H1 (cell line): ENCODE data around the gene NR1H3. TPM values are rescaled to one million over a fixed set of nuclear protein-coding genes. Genes with fewer than 3 reads are reported as not detected.

Source experiments
- CTCF ChIA-PET: fragments of 300-600 bp; sonication (Branson Sonifier 250); formaldehyde crosslinking; loops from one replicate; lab custom pipeline; 2021; ENCODE audit not compliant: partially characterized antibody; lab: Charles Lee
- POLR2A ChIA-PET: fragments of 300-600 bp; sonication (Branson Sonifier 250); formaldehyde crosslinking; loops from one replicate; lab custom pipeline; 2021; ENCODE audit warnings: inconsistent platforms; ENCODE audit not compliant: partially characterized antibody; lab: Charles Lee
- DNase-seq, 2 experiments: peaks; one replicate each; pipeline versions ENCODE4 v3.0.0 to v3.0.0-alpha.2; 2010 to 2022; ENCODE audit warnings: low spot score in 2 of 2, low read depth in 1 of 2, mixed read lengths in 1 of 2
- FAIRE-seq: peaks from 2 replicates; lab custom pipeline; 2011; peaks lifted over from hg19 to GRCh38; lab: Jason Lieb, UNC
- H2AFZ ChIP-seq: 2 replicates; pipeline ENCODE4 v1.8.1; 2012; ENCODE audit warnings: low read length, inconsistent platforms
- H2AK5ac ChIP-seq: 2 replicates; pipeline ENCODE4 v1.6.1; 2013; ENCODE audit warnings: low read depth, low read length
- H2BK120ac ChIP-seq: replicated peaks from 2 replicates; pipeline ENCODE3; 2013; ENCODE audit warnings: low read depth, low read length, inconsistent platforms
- H2BK12ac ChIP-seq: 2 replicates; pipeline ENCODE4 v1.6.1; 2013; ENCODE audit warnings: low read depth, low read length
- H2BK15ac ChIP-seq: 2 replicates; pipeline ENCODE4 v1.6.1; 2013; ENCODE audit warnings: low read length
- H2BK20ac ChIP-seq: 2 replicates; pipeline ENCODE4 v1.6.1; 2013; ENCODE audit warnings: low read length
- H2BK5ac ChIP-seq: 2 replicates; pipeline ENCODE4 v1.6.1; 2013; ENCODE audit warnings: low read depth, low read length
- H3K14ac ChIP-seq: 2 replicates; pipeline ENCODE4 v1.6.1; 2013; ENCODE audit warnings: inconsistent platforms; ENCODE audit not compliant: insufficient read length
- H3K18ac ChIP-seq: 2 replicates; pipeline ENCODE4 v1.6.1; 2013; ENCODE audit warnings: low read length; ENCODE audit errors: extremely low read depth
- H3K23ac ChIP-seq: 2 replicates; pipeline ENCODE4 v1.6.1; 2013; ENCODE audit warnings: inconsistent platforms; ENCODE audit not compliant: insufficient read length
- H3K23me2 ChIP-seq: 2 replicates; pipeline ENCODE4 v1.6.1; 2013; ENCODE audit warnings: low read depth, low read length
- H3K27ac ChIP-seq: 2 replicates; pipeline ENCODE4 v1.6.1; 2011; ENCODE audit warnings: low read depth, low read length, inconsistent platforms
- H3K27me3 ChIP-seq, 4 experiments: replicated peaks in 1 of 4; 1 replicate in 1 of 4; 2 replicates in 3 of 4; pipeline versions ENCODE4 v1.6.1 to v1.8.1; 2011 to 2013; ENCODE audit warnings: low read length in 3 of 4, mild to moderate bottlenecking in 3 of 4, inconsistent platforms in 2 of 4, mixed read lengths in 2 of 4, moderate library complexity in 1 of 4; ENCODE audit not compliant: control insufficient read depth in 3 of 4, insufficient read depth in 3 of 4; ENCODE audit errors: extremely low read depth in 1 of 4
- H3K36me3 ChIP-seq, 4 experiments: 2 replicates each; pipeline versions ENCODE4 v1.6.1 to v1.8.1; 2011 to 2013; ENCODE audit warnings: mild to moderate bottlenecking in 4 of 4, low read length in 3 of 4, moderate library complexity in 2 of 4, control low read depth in 1 of 4, inconsistent platforms in 1 of 4; ENCODE audit not compliant: insufficient read depth in 4 of 4, control insufficient read depth in 2 of 4
- H3K4ac ChIP-seq: replicated peaks from 2 replicates; pipeline ENCODE3; 2013; ENCODE audit warnings: low read length, low read depth, mixed read lengths, inconsistent platforms; ENCODE audit not compliant: insufficient read length
- H3K4me1 ChIP-seq, 4 experiments: replicated peaks in 1 of 4; 1 replicate in 1 of 4; 2 replicates in 3 of 4; pipeline versions ENCODE4 v1.6.1 to v1.8.1; 2011 to 2013; ENCODE audit warnings: low read length in 3 of 4, inconsistent platforms in 2 of 4, mixed read lengths in 1 of 4; ENCODE audit not compliant: insufficient read depth in 4 of 4, control insufficient read depth in 3 of 4
- H3K4me2 ChIP-seq, 2 experiments: 2 replicates each; pipeline versions ENCODE4 v1.6.1 to v1.8.1; 2011 to 2013; ENCODE audit warnings: low read depth in 2 of 2, low read length in 2 of 2, control low read depth in 1 of 2, inconsistent platforms in 1 of 2, mild to moderate bottlenecking in 1 of 2; ENCODE audit not compliant: insufficient read depth in 1 of 2
- H3K4me3 ChIP-seq, 4 experiments: fragments of 200-600, 300-600 bp in 1 of 4; sonication (generic), shearing (Covaris generic), sonication (Bioruptor Twin) in 1 of 4; 2 replicates each; pipeline versions ENCODE4 v1.5.1 to v1.8.1; 2011 to 2016; ENCODE audit warnings: low read length in 4 of 4, low read depth in 3 of 4, control low read depth in 2 of 4, inconsistent platforms in 2 of 4, mild to moderate bottlenecking in 2 of 4, mixed read lengths in 1 of 4, moderate library complexity in 1 of 4; ENCODE audit not compliant: insufficient read depth in 2 of 4; ENCODE audit errors: extremely low read depth in 1 of 4
- H3K56ac ChIP-seq: replicated peaks from 2 replicates; pipeline ENCODE3; 2013; ENCODE audit warnings: low read depth, mild to moderate bottlenecking, mixed read lengths, low read length, inconsistent platforms; ENCODE audit not compliant: insufficient read length
- H3K79me1 ChIP-seq: 2 replicates; pipeline ENCODE4 v1.6.1; 2013; ENCODE audit warnings: low read depth, low read length, control low read depth
- H3K79me2 ChIP-seq, 2 experiments: 2 replicates each; pipeline versions ENCODE4 v1.6.1 to v1.8.1; 2012 to 2013; ENCODE audit warnings: low read length in 2 of 2, mild to moderate bottlenecking in 2 of 2, inconsistent platforms in 1 of 2; ENCODE audit not compliant: insufficient read depth in 2 of 2, control insufficient read depth in 1 of 2
- H3K9ac ChIP-seq, 4 experiments: replicated peaks in 1 of 4; 1 replicate in 1 of 4; 2 replicates in 3 of 4; pipeline versions ENCODE4 v1.6.1 to v1.8.1; 2011 to 2013; ENCODE audit warnings: low read depth in 3 of 4, low read length in 3 of 4, control low read depth in 2 of 4, mild to moderate bottlenecking in 2 of 4, moderate library complexity in 2 of 4, inconsistent platforms in 1 of 4; ENCODE audit errors: extremely low read depth in 1 of 4
- H3K9me3 ChIP-seq, 2 experiments: 2 replicates each; pipeline versions ENCODE4 v1.6.1 to v1.8.1; 2012 to 2013; ENCODE audit warnings: mild to moderate bottlenecking in 2 of 2, moderate library complexity in 2 of 2, control low read depth in 1 of 2, inconsistent platforms in 1 of 2, low read depth in 1 of 2, low read length in 1 of 2, mixed read lengths in 1 of 2; ENCODE audit not compliant: insufficient read depth in 2 of 2
- H4K20me1 ChIP-seq, 2 experiments: replicated peaks in 1 of 2; 2 replicates each; pipeline versions ENCODE3 to v1.8.1; 2011 to 2013; ENCODE audit warnings: inconsistent platforms in 2 of 2, low read length in 2 of 2, mild to moderate bottlenecking in 1 of 2; ENCODE audit not compliant: insufficient read depth in 2 of 2, control insufficient read depth in 1 of 2
- H4K5ac ChIP-seq: 2 replicates; pipeline ENCODE4 v1.6.1; 2013; ENCODE audit warnings: low read length, low read depth, mixed read lengths, inconsistent platforms; ENCODE audit not compliant: insufficient read length
- H4K8ac ChIP-seq: 2 replicates; pipeline ENCODE4 v1.8.0; 2013; ENCODE audit warnings: mild to moderate bottlenecking, moderate library complexity, low read length, inconsistent platforms; ENCODE audit not compliant: insufficient read depth; ENCODE audit errors: extremely low read depth
- H4K91ac ChIP-seq: replicated peaks from 2 replicates; pipeline ENCODE3; 2013; ENCODE audit warnings: low read length, mixed read lengths, inconsistent platforms; ENCODE audit not compliant: insufficient read length
- EGR1 ChIP-seq: IDR thresholded peaks from 2 replicates; pipeline ENCODE4 v1.6.1; 2011; ENCODE audit warnings: low read depth, low read length, borderline replicate concordance
- JUND ChIP-seq: IDR thresholded peaks from 2 replicates; pipeline ENCODE4 v1.6.1; 2011; ENCODE audit warnings: mild to moderate bottlenecking, improper control_type of control experiment, low read length
- RBBP5 ChIP-seq: IDR thresholded peaks from 2 replicates; pipeline ENCODE4 v1.7.1; 2012; ENCODE audit warnings: low read depth, mild to moderate bottlenecking, inconsistent platforms, low read length, moderate library complexity, borderline replicate concordance
- TAF1 ChIP-seq: IDR thresholded peaks from 2 replicates; pipeline ENCODE4 v1.6.1; 2011; ENCODE audit warnings: mild to moderate bottlenecking, low read depth, low read length
- WGBS, 2 experiments: shearing (Covaris generic) in 1 of 2; methylation state at CpG; one replicate each; pipeline versions ENCODE4 v1.1.6 to v1.1.7; 2013 to 2015; ENCODE audit warnings: low lambda C conversion rate in 2 of 2, mixed read lengths in 2 of 2, inconsistent platforms in 1 of 2, low coverage in 1 of 2, missing lambda C conversion rate in 1 of 2; ENCODE audit not compliant: insufficient replicate concordance in 2 of 2, insufficient coverage in 1 of 2, insufficient read length in 1 of 2; ENCODE audit errors: extremely low coverage in 1 of 2, missing lambda C conversion rate in 1 of 2; 5-methylcytosine and 5-hydroxymethylcytosine counted together
- polyA plus RNA-seq, 7 experiments: library from polyadenylated mRNA; depleted of rRNA in 3 of 7; stranded (reverse) in 5 of 7; unstranded in 2 of 7; fragments of >200 nt in 5 of 7; fragments of 200-250 nt in 2 of 7; gene quantifications; 1 replicate in 5 of 7; 2 replicates in 1 of 7; 4 replicates in 1 of 7; pipeline versions ENCODE4 v1.2.1 to v1.2.3, GENCODE V29; 2011 to 2013; ENCODE audit warnings: missing spikeins in 2 of 7, mixed read lengths in 2 of 7
- total RNA-seq: library from RNA; stranded (reverse); fragmentation: NEBNext Ultra II Directional; extraction: Animal tissue kit (Norgen Biotek cat#: 25700); gene quantifications from 2 replicates; pipeline ENCODE4 v1.2.1, GENCODE V29; 2021
- TF ChIP-seq, protein P1 (sequence below): IDR thresholded peaks from 2 replicates; pipeline ENCODE4 v1.6.1; 2011; ENCODE audit warnings: low read depth, mild to moderate bottlenecking, low read length; ENCODE audit not compliant: insufficient read depth

The NR1H3 gene
- total and polyA plus RNA-seq, 2 of the 8 experiments (the other 6 are each of a cell fraction or from before 2014, with no cell fraction given) = 19.9 to 42.1 TPM

DNA sequence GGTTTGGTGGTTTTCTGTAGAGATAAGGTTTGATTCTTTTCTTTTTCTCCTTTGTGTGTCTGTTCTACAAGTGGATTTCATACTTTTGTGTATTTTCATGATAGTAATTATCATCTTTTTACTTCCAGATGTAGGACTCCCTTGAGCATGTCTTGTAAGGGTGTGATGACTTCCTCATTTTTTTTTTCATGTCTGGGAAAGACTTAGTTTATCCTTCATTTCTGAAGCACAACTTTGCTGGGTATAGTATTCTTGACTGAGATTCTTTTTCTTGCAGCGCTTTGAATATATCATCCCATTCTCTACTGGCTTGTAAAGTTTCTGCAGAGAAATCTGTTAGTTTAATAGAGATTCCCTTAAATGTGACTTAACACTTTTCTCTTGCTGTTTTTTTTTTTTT is 45.1 kb downstream of the NR1H3 start:
- TF ChIP-seq EGR1 (no peak), TAF1 (no peak), RBBP5 (no peak), JUND (no peak)
- TF ChIP-seq, protein P1, sequence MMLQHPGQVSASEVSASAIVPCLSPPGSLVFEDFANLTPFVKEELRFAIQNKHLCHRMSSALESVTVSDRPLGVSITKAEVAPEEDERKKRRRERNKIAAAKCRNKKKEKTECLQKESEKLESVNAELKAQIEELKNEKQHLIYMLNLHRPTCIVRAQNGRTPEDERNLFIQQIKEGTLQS = no peak
- H2AFZ ChIP-seq = no peak overlapping the region
- no peak overlapping the region for H2BK120ac ChIP-seq
- POLR2A ChIA-PET = no interaction called here
- H4K91ac ChIP-seq = no peak overlapping the region
- no peaks in the 10 kb centered on the region for H3K79me1 ChIP-seq
- no peak overlapping the region for H4K8ac ChIP-seq
- H3K14ac ChIP-seq = no peak overlapping the region
- no peak overlapping the region for H3K4me2 ChIP-seq
- H3K27ac ChIP-seq = no peak overlapping the region
- H2BK15ac ChIP-seq = no peak overlapping the region
- H4K5ac ChIP-seq = no peak overlapping the region
- H3K56ac ChIP-seq = no peak overlapping the region
- H3K23me2 ChIP-seq = no peaks in the 10 kb centered on the region
- 100% methylated on average over 1 of the region's 1 CpG; no CpG with 5 or more reads in 1 of the 2 experiments for WGBS, 2 experiments
- H3K79me2 ChIP-seq = no peaks in the 10 kb centered on the region
- no peaks in the 10 kb centered on the region for H3K27me3 ChIP-seq
- no peak overlapping the region for H2BK20ac ChIP-seq
- peaks cover 0 to 4% of the 10 kb centered on the region in 2 experiments for H4K20me1 ChIP-seq
- no peak overlapping the region for H2BK5ac ChIP-seq
- no peak overlapping the region for H3K9ac ChIP-seq
- no peak overlapping the region for H3K4ac ChIP-seq
- H3K9me3 ChIP-seq = no peaks in the 10 kb centered on the region
- CTCF ChIA-PET = interaction anchor here (0.7 to 1.3 kb wide), 2 partner anchors 11 to 68 kb away, joined by 3 to 5 read pairs; no protein-coding TSS in a partner anchor
- H2AK5ac ChIP-seq = no peak overlapping the region
- H3K18ac ChIP-seq = no peak overlapping the region
- H3K36me3 ChIP-seq = peaks cover 0 to 14% (median 0%) of the 10 kb centered on the region in 4 experiments; a peak in 5 of 8 replicates
- no peak overlapping the region for H2BK12ac ChIP-seq
- DNase-seq (no peak), FAIRE-seq (no peak)
- H3K4me1 ChIP-seq = no peaks in the 10 kb centered on the region
- H3K23ac ChIP-seq = no peak overlapping the region
- H3K4me3 ChIP-seq = no peak overlapping the region
